GM21825 (cell line): ENCODE results near the gene SSBP4.
A peak's percentile ranks its signal among the peaks of the same experiment; 100 is the strongest.
"Not testable (repeated sequence)": the region's sequence is repeated elsewhere in the genome, so short reads cannot be mapped to it uniquely, and the experiment has no call there.

Source experiments
- ATAC-seq: cut with Tn5 transposase; IDR thresholded peaks from one replicate; pipeline ENCODE4 v1.9.1; 2021; ENCODE audit warnings: mild to moderate bottlenecking, moderate library complexity; ENCODE audit not compliant: unreplicated experiment

The SSBP4 gene

DNA sequence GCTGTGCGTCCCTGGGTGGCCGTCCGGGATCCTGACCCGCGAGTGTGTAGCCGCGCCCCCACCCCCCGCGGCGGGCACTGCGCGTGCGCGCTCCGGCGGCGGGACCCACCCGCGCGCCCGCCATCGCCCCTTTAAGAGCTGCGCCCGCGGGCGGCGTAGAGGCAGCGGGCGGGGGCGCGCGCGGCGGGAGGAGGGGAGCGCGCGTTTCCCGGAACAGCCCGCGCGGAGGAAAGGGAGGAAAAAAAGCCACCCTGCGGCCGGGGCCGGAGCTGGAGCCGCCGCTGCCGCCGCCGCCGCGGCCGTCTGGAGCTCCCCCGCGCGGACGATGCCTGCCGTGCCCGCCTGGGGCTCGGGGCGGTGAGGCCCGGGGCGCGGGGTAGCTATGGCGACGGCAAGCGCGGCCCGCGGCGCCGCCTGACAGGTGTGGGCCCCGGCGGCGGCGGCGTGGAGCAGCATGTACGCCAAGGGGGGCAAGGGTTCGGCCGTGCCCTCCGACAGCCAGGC is at the start of gene SSBP4:
SSBP4 (plus strand) TSS at position 204 of the 504 bp plus-strand sequence; CDS start at position 455, 251 bp downstream.
- ATAC-seq = peak; percentile 31

DNA sequence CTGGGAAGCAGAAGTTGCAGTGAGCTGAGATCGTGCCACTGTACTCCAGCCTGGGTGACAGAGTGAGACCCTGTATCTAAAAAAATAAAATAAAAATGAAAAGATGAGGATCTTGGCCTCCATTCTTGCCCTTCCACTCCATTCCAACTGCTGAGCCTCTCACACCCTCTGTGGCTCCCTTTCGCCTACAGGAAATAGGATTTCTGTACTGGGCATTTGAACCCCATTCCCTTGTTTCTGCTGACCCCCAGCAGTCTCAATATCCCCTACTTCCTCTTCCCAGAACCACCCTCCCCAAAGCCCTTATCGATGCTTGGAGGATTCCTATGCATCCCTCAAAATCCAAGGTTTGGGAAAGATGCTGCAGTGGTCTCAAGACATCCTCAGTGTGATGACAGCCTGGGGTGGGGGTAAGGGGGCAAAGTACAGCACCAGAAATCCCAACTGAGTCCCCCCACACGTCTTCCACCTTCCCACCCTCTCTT is 45.7 kb upstream of the SSBP4 start:
- ATAC-seq = no peak

DNA sequence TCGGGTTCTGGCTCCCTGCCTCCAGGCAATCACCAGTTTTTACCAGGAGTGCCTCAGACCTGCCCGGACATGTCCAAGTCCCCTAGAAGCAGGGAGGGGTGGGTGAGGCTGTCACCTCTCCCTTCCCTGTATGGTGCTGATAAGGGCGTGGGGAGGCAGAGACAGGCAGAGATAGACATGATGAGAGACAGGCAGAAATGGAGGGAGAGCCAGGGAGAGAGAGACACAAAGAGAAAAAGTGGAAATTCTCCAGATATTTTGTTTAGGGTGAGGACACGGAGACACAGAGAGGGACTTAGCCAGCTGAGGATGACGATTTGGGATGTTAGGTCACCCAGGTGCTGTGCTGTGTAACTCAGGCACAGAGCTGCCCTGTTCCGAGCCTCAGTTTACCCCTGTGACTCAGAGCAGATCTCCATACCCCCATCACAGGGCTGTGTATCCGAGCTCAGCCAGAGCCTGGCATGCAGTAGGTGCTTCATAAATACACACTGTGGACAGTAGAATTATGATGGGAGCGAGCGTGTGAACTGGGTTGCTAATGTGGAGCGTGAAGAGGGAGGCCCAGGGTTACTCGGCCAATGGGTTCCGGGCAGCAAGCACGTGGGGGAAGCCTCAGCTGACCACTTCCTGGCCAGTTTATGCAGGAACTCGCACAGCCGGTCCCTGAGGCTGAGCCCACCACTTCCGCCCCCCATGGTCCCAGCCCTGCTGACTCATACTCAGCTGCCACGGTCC is 45.1 kb upstream of the SSBP4 start:
- peak; percentile 84 for ATAC-seq

DNA sequence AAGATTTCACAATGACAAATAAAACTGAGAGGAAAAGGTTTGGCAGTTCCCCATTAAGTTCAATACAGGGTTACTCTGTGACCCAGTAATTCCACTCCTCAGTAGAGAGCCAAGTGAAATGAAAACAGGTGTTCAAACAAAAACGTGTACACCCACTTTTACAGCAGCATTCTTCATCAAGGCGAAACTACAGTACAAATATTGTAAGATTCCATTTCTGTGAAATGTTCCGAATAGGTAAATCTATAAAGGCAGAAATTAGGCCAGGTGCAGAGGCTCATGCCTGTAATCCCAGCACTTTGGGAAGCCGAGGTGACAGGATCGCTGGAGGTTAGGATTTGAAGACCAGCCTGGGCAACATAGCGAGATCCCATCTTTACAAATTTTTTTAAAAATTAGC is 42.2 kb upstream of the SSBP4 start:
- no peak for ATAC-seq

DNA sequence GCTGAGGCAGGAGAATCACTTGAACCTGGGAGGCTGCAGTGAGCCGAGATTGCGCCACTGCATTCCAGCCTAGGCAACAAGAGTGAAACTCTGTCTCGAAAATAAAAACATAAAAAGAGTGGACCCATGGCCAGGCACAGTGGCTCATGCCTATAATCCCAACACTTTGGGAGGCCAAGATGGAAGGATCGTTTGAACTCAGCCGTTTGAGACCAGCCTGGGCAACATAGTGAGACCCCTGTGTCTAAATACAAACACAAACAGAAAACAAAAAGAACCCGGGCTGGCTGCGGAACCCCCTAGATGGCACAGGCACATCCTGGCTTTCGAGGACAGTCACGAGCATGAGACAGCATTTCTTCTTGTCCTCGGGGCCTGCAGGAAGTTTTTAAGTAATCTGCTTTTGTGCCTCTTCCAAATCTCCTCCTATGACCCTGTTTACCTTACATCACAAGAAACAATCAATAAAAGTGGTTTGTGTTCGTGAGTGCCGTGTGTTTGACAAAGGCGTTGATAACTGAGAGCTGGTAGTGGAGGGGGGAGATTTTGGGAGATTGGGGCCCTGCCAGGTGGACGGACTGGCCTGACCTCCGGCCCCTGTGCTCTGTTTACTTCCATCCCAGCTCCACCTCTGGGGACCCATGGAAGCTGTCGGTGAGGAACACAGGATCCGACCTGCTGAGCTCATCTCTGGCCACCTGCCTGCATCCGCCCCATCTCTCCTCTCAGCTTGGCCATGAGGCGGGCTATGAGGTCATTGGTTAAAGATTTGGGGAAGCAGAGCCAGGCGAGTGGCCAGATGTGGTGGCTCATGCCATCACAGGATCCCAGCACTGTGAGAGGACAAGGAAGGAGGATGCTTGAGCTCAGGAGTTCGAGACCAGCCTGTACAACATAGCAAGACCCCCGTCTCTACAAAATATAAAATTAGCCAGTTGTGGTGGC is 39.1 kb upstream of the SSBP4 start:
- no peak for ATAC-seq

DNA sequence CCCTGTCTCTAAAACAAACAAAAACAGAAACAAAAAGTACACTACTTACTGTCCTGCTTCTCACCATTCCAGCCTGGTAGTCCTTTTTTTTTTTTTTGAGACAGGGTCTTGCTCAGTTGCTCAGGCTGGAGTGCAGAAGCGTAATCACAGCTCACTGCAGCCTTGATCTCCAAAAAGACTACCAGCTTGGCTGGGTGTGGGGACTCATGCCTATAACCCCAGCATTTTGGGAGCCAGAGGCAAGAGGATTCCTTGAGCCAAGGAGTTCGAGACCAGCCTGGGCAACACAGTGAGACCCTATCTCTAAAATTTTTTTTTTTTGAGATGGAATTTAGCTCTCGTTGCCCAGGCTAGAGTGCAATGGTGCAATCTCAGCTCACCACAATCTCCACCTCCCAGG is 38.4 kb upstream of the SSBP4 start:
- no peak for ATAC-seq

DNA sequence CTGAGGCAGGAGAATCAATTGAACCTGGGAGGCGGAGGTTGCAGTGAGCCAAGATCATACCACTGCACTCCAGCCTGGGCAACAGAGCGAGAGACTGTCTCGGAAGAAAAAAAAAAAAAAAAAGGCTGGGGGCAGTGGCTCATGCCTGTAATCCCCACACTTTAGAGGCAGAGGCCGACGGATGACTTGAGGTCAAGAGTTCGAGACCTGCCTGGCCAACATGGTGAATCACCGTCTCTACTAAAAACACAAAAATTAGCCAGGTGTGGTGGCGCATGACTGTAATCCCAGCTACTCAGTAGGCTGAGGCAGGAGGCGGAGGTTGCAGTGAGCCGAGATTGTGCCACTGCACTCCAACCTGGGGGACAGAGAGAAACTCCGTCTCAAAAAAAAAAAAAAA is 35.6 kb upstream of the SSBP4 start:
- not testable (repeated sequence) for ATAC-seq

DNA sequence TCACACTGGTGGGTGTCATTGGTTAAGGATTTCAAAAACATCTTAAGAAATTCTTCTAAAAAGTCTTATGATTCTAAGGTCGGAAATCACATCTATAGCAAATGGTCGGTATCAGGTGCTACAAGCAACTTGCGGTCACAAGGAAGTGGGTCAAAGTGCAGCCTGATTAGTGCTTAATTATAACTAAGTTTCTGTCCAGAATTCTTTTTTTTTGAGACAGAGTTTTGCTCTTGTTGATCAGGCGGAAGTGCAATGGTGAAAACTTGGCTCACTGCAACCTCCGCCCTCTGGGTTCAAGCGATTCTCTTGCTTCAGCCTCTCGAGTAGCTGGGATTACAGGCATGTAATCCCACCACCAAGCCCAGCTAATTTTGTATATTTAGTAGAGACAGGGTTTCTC is 34.4 kb upstream of the SSBP4 start:
- ATAC-seq = no peak

DNA sequence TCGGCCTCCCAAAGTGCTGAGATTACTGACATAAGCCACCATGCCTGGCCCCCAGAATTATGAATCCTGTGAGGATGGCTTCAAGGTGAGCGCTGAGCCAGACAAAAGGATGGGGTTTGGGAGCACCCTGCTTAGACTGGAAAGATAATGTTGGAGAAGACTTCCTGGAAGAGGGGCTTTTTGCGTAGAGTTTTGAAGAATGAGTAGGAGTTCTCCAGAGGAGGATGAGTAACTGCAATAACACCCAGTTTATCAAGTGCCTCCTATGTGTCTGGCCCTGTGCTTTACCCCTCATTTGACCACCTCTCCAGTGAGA is 33.9 kb upstream of the SSBP4 start:
- no peak for ATAC-seq

DNA sequence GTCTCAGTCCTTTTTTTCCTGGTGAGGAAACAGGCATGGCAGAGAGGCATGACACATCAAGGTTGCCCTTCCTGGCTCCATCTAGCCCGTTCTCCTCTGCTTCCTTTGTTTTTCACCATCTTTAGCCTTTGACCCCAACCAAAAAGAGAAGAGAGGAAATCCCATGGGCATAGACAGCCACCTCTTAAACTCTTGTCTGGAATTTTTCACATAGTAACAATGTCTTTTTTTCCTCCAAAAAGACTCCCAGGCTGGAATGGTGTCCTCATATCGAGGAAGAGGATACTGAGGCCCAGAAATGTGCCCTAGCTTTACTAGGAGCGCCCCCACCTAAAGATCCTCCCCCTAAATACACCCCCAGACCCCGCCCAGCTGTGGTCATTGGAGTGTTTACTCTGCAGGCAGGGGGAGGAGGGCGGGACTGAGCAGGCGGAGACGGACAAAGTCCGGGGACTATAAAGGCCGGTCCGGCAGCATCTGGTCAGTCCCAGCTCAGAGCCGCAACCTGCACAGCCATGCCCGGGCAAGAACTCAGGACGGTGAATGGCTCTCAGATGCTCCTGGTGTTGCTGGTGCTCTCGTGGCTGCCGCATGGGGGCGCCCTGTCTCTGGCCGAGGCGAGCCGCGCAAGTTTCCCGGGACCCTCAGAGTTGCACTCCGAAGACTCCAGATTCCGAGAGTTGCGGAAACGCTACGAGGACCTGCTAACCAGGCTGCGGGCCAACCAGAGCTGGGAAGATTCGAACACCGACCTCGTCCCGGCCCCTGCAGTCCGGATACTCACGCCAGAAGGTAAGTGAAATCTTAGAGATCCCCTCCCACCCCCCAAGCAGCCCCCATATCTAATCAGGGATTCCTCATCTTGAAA is 33.3 kb upstream of the SSBP4 start, which contains the start of gene GDF15:
GDF15 (plus strand) TSS at position 484 of the 868 bp plus-strand sequence; CDS start at position 516, 32 bp downstream.
- ATAC-seq = no peak

DNA sequence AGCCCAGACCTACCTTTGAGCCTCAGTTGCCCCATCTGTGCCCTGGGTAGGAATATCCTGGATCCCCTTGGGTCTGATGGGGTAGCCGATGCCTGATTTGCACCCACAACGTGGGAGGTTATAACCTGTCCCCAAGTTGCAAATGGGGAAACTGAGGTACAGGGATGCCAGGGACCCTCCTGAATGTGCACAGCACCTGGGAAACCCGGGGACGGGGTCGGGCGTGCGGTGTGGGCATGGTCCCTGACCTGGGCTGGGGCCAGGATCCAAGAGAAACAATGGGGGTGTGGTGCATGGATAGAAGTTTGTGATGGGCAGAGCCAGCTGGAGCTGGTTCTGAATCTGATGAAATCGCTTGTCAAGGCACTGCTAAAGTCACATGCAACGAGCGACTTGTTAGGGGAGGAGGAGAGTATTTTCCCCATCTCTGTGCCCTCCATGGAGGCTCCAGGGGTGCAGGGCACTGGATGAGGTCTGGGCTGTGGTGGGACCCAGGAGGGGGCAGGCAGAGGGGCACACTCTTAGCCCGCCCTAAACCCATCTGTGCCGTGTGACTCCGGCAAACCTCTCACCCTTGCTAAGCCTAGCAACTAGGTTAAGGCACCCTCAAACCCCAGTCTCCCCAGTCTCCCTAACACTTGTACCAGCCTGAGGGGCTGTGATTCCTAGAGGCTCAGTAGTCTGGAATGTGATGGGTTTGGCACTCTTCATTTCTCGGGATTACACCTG is 32.5 kb upstream of the SSBP4 start:
- ATAC-seq = no peak

DNA sequence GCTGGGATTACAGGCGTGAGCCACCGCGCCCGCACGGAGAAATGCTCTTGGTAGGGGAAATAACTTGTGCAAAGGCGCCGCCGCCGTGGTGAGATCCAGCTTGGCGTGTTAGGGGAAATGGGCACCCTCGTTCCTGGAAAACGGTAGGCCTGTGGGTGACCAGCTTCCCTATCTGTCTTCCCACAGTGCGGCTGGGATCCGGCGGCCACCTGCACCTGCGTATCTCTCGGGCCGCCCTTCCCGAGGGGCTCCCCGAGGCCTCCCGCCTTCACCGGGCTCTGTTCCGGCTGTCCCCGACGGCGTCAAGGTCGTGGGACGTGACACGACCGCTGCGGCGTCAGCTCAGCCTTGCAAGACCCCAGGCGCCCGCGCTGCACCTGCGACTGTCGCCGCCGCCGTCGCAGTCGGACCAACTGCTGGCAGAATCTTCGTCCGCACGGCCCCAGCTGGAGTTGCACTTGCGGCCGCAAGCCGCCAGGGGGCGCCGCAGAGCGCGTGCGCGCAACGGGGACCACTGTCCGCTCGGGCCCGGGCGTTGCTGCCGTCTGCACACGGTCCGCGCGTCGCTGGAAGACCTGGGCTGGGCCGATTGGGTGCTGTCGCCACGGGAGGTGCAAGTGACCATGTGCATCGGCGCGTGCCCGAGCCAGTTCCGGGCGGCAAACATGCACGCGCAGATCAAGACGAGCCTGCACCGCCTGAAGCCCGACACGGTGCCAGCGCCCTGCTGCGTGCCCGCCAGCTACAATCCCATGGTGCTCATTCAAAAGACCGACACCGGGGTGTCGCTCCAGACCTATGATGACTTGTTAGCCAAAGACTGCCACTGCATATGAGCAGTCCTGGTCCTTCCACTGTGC is 30.9 kb upstream of the SSBP4 start:
- ATAC-seq = peak; percentile 65

DNA sequence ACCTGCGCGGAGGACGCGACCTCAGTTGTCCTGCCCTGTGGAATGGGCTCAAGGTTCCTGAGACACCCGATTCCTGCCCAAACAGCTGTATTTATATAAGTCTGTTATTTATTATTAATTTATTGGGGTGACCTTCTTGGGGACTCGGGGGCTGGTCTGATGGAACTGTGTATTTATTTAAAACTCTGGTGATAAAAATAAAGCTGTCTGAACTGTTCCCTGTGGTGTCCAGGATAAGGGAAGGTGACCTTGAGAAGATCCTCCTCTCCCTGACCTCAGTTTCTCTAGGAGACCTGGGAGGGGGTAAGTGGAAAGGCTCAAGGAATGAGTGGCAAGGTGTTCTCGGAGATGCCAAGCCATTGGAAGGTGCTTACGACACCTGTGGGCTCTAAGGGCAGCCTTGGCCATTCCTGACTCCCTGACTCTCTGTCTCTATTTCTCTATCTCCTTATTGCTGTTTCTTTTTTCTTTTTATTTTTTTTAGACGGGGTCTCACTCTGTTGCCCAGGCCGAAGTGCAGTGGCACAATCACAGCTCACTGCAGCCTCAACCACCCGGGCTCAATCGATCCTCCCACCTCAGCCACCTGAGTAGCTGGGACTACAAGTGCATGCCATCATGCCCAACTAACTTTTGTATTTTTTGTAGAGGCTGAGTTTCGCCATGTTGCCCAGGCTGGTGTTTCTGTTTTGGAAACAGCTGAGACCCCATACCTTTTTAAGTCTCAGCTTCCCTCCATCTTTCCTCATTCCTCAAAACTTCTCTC is 30.1 kb upstream of the SSBP4 start:
- ATAC-seq = no peak

DNA sequence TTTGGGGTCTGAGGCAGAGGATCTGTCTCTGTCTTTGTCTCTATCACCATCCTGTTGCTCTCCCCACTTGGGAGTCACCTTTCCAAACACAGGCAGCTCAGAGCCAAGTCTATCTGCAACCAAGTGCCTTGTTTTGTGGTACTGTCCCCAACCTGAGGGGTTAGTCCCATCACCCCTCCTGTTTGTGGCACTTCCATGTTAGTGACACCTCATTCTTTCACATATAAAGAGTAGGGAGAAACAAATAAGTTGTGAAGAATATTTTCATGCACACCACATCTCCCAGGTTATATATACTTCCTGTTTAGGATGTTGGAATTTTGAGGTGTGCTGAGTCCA is 29.5 kb upstream of the SSBP4 start:
- ATAC-seq = no peak

DNA sequence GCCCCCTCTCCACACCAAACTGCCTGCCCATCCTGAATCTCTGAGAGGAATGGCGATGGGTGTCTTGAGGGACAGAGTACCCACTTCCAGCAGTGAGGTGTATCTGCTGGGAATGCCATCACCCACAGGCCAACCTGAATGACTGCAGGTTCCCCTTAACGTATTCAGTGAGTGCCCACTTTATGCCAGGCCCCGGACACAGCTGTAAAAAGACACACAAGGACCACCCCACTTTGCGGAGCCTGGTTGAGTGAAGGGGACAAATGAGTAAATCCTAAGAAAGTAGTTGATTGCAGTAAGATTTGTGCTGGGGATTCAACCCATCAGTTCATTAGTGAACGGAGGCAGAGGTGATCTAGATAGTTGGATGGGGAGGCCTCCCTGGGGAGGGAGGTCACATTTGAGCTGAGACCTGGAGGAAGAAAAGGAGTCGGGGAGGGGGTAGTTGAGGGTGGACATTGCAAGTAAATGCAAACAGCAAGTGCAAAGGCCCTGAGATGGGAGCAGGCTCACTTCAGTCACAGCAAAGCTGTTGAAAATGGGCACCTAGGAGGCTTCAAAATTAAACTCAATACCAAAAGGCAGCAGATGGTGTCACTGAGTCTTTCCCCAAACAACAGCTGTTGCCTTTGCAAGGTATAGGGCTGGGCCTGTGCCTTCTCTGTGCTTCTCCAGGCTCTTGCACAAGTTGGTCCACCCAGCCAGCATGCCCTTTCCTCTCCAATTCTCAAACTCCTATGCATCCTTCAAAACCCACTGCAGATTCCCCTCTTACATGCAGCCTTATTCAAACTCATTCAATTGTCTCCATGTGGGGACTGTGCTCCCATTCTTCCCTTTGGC is 28.9 kb upstream of the SSBP4 start:
- ATAC-seq = no peak

DNA sequence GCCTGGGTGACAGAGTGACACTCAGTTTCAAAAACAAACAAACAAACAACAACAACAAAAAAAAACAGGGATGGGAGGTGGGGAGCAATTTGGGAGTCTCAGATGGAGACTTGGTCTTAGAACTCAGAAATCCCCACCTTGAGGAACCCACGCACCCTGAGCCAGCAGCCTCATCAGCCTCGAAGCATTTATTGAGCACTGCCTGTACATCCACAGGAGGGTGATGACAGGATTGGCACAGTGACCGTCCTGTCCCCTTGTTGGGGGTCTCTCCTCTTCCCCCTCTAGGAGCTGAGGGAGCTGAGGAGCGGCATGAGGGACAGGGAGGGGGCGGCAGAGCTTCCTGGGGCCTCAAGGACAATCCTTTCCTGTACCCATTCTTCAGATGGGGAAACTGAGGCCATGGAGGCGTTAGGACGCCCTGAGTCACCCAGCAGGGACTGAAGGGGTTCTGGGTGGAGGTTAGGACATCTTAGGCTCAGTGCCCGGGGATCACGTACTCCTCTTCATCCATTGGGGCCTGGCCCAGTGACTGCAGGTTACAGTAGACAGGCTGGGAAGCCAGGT is 27.6 kb upstream of the SSBP4 start:
- ATAC-seq = no peak

DNA sequence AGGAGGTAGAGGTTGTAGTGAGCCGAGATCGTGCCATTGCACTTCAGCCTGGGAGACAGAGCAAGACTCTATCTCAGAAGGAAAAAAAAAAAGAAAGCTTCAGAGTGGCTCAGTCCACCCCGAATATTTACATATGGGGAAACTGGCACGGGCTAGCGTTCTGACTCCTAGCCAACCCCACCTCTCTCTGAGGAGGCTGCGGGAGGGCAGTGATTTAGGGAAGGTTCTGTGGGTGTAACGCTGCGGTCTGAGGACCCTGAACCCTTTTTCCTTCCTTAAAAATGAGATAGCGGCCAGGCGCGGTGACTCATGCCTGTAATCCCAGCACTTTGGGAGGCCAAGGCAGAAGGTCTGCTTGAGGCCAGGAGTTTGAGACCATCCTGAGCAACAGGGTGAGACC is 26.8 kb upstream of the SSBP4 start:
- ATAC-seq = no peak
